GM19238 (cell line): Measurements from ENCODE around the gene SKOR2.

Experiments used
- DNase-seq: peaks from one replicate; pipeline ENCODE4 v3.0.0; 2011; ENCODE audit warnings: low spot score; ENCODE audit not compliant: insufficient read length

The SKOR2 gene

DNA sequence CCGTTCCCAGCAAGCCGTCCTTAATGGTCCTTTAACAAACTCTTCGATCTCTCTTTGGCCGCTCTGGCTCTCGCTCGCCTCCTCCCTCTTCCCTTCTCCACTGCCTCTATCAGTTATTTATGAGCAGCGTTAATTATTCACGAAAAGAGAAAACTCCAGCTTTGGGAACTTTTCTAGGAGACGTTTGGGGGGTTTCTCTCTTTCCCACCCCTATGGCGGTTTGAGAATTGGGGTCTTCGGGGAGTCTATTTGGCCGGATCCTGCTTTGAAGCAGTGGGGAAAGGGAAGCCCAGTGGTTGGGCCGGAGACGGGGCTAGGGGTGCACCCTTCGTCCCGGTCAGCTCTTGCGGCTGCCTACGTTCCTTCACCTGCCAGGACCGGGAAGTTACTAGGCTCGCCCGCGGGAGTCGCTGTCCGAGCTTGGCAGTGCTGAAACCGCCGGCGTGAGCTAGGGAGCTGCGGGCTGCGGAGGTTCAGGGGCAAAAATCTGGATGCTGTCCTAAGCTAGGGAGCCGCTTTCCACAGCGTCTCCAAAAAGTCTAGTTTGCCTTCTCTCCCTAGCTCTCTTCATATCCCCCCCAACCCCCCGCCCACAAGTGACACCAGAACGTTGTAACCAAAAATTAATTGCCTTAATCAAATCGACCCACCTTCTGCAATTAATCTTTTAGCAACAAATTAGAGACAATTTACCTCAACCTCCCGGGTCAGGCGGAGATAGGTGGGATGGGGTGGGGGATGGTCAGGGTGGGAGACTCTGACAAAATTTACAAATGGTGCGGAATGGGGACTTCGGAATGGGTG, 8.9 kb upstream of the SKOR2 start:
- no peak for DNase-seq

DNA sequence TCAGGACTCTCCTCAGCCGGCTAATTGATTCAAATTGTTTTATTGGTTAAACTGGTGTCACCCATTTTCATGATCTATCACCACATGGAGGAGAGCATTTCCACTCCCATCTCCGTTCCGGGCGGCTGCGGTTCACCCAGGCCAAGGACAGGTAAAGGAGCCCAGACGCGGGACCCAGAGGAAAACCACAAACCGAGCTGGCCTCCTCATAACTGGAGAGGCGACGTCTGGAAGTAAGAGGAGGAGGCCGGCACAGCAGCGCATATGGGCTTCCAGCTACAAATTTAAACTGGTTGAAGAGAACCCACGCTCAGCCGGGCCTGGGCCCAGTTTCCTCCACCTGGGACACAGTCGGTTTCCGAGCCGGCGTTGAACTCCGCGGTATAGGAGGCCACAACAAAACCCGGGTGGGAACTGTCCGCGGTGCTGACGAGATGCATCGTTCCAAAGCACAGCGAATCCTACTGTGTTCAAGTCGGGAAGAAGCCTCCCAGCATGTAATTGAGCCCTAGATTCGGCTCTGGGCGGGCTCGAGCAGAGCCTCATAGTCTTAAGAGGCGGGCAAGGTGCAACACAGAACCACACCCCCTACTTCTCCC, 3.0 kb upstream of the SKOR2 start:
- DNase-seq = no peak

DNA sequence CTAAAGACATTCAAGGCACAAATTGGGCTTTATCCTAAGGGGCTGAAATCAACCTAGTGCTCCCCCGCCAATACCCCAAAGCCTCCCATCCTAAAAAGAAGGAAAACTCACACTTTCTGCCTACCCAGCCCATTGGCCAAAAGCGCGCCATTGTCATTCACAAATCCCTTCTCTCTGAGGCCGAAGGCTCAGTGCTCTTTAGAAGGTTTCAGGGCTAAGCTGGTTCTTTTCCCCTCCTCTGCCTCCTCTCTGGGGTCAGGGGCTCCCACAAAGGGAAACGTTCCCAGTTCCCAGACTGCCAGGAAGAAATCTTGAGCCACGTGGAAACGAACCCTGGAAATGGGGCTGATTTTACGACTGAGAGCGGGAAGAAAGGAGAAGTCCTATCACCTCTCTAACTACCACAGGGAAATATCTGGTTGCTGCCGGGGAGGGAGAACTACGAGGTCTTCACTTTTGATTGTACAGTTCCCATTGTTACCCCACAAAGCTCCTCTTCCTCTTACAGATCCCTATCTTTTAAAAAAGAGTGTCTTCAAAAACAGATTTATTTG, 1.7 kb upstream of the SKOR2 start:
- DNase-seq = no peak

DNA sequence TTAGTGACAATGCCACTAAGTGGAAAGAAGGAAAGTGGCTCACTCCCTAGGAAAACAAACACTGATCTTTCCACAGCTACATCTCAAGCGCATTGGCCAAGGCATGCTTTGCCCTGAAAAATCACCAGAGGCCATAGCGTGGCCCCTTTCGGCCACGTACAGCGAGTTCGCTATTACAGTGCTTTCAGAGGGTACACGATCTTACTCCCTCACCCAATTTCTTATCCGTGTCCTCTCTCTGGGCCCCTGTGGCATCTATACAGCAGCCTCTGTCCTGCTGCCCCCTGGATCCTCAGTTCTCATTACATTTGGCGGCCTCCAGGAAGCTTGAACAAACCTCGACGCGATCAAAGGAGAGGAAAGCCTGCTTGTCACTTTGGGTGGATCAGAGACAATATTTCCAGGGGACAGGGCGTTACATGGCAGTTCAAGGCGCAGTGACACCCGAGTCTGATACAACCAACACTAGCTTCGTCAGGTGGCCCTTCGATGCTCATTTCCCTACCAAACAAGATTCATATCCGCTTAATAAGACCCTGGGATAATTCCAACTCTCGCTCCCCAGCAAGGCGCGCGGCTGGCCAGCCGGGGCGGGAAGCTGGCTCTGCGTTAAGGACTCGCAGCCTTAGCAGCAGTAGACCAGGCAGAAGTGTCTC, 941 bp downstream of the SKOR2 start:
- no peak for DNase-seq

DNA sequence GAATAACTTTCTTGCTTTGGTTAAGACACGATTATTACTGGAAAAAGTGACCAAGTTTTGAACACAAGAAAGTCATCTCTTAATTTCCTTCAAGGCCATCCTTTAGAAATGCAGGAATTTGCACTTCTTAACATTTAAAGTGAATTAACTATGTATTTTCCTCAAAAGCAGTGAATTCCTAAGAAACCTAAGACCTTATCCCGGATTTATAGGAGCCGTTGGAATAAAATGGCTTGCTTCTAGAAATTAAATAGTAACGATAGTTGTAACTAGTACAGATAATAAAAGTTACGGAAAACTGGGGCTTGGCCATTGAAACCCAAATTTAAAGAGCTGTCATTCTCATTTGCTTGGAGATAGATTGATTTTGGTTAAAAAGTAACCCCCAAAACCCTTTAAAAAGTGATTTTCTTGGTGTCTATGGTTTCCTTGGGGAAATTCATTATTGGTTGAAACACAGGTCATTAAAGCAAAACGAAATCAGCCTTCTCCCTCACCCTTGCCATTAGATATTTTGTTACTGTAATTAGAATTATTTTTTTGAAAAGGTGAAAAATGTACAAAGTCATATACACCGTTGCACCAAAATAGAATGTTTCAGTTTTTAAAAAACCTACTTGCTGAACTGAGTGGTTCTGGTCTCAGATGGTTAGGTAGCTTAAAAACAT, 2.0 kb downstream of the SKOR2 start:
- no peak for DNase-seq

DNA sequence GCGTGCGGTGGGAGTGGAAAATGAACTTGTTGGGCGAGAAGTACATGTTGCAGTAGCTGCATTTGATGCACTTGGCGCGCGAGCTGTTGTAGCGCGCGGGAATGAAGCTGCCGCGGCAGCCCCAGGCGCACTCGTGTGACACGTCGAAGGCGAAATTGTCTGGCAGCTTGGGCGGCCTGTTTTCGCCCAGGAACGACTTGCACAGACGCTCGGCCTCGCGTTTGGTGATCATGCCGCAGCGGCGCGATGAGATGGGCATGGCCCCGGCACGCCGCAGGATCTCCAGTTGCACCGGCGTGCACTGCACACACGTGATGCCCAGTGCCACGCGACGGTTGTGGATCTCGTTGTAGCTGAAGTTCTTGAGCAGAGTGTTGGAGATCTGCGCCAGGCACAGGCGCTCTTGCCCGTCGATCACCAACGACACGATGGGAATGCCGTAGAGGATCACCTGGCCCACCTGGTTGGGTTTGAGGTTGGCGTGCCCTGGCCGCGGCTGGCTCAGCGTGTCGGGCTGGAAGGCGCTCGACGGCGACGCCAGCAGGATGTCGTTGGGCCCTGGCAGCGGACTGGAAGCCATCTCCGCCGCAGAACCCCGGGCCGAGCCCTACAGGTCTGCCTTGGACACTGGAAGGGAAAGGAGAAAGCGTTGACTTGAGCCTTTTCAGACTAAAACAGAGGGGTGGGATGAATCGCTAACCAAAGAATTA, 2.7 kb downstream of the SKOR2 start:
- DNase-seq = no peak

DNA sequence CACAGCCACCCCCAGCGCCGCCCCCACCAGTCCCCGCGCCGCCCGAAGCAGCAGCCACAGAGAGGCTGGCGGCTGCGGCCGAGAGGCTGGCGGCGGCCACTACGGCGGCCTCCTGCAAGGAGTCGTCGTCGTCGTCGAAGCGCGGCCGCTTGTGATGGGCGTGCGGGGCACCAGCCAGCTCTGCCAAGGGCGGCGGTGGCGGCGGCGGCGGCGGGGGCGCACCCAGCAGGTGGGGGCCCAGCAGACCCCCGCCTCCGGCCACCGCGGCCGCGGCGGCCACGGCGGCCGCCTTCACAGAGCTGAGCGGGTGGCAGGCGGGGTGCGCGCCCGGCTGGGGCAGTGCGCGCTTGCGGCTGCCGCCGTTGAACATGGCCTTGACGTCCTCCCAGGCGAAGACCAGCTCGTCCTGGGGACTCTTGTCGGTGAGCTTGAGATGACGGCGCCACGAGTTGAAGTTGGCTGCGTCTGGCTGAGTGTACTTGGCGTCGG, 3.3 kb downstream of the SKOR2 start:
- no peak for DNase-seq

DNA sequence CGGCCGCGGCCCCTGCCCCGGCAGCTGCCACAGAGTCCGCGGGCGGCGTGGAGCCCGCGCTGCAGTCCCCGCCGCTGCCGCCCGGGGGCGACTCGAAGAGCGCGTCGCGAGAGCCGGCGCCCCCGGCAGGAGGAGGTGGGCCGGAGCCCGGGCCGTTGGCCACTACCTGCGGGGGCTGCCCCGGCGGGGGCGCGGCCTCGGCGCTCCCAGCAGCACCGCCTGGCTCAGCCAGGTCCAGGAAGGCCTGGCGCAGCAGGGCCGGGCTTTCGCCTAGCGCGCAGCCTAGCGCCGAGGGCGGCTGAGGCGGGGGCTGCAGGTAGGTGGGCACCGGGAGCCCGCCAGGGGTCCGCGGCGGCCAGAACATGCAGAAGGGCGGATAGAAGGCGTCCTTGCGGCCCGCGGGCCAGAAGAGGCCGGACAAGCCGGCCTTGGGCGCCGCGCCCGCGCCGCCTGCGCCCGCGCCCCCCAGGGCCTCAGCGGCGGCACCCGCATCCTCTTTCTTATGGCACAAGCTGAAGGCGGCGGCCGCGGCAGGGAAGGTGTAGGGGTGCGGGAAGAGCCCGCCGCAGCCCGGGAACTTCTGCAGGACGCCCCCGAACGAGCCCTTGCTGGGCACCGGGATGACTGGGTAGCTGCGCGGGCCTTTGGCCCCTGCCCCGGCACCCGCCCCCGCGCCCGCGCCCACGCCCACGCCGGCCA, 3.9 kb downstream of the SKOR2 start:
- no peak for DNase-seq

DNA sequence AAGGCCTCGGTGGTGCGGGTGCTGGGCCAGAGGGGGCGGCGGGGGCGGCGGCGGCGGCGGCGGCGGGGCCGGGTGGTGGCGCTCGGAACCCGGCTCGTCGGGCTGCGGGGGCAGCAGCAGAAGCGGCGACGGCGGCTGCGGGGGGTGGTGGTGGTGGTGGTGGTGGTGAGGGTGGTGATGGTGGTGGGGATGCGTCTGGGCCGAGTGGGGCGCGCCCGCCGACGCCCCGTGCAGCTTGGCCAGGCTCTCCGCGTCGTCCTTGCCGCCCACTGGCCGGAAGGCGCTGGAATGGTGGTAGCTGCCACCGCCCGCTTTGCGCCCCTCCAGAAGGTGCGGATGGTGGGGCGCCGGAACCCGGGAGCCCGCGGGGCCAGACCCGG, 4.4 kb downstream of the SKOR2 start:
- no peak for DNase-seq

DNA sequence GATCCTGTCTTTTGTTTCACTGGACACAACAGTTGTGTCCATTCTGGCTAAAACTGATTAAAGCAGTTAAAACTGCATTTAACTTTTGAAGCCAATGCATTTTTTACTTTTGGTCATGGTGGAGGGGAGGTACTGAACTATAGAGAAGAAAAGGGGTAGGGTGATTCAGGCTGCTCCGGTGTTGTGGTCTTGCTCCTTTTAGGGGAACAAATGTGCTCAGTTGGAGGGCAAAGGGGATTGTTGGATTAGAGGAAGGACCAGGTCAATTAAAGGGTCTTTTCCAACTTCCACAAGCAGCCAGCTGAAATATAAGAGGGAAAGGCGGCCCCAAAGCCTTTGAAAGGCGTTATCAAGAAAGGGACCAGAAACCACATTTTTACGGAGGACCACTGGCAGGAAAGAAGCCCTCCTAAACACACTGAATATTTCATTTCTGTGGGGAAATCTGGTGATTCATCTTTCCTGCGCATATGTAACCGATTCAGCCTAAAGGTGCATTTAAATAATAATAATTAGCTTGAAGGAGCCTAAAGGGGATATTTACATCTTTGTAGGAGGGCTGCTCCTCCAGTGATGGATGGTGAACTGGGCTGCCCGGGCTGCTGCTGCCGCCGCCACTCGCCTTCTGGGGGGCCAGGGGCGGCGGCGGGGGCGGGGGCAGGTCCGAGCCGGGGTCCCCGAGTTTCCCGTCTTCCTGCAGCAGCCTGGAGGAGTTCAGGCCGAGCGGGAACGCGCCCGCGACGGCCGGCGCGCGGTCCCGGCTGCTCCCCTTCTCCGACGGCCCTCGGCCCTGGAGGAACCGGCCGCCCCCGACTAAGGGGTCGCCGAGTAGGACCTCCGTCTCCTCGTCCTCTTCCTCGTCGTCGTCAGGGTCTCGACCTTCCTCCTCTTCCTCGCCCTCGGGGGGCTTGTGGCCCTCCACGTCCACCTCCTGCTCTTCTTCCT, 5.2 kb downstream of the SKOR2 start:
- DNase-seq = no peak

DNA sequence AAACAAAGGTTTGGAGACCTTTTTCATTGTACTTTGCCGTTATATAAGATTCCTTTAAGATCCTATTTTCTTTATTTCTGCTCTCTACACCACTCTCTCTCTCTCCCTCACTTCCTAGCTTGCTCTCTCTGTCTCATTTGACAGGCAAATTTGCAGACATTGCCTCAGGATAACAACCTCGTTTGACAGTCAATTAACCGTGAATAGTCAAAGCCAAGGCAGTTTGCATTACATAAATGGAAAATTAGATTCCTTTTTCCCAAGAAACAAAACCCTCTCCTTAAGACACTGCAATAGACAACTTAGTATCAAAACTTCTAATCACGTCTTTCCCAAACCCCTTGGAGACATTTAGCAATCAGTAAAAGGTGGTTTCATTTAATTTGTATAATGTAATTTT, 7.4 kb downstream of the SKOR2 start:
- no peak for DNase-seq

DNA sequence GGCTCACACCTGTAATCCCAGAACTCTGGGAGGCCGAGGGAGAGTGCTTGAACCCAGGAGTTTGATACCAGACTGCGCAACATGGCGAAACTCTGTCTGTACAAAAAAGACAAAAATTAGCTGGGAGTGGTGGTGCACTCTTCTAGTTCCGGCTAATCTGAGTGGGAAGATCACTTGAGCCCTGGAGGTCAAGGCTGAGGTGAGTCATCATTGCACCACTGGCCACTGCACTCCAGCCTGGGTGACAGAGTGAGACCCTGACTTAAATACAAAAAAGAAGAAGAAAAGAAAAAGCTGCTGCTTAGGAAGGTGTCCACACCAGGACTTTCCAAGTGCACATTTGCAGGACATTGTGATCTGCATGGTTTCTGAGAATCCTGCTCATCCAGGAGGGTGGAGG, 16.4 kb downstream of the SKOR2 start:
- no peak for DNase-seq

DNA sequence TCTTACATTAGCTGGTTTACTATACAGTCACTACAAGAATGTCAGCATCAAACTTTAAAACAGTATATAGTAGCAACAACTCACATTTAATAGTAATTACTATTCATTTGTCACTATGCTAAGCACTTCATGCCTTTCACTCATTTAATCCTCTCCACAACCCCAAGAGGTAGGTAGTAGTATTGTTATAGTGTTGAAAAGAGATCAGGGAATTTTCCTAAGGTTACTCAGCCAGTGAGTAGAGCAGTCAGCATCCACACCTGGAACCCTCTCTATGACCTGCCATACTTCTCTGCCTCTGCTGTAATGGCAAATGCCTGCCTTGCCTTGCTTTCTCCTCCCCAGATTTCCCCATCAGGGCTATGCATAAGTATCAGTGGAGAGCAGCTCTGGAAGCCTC, 24.8 kb downstream of the SKOR2 start:
- no peak for DNase-seq

DNA sequence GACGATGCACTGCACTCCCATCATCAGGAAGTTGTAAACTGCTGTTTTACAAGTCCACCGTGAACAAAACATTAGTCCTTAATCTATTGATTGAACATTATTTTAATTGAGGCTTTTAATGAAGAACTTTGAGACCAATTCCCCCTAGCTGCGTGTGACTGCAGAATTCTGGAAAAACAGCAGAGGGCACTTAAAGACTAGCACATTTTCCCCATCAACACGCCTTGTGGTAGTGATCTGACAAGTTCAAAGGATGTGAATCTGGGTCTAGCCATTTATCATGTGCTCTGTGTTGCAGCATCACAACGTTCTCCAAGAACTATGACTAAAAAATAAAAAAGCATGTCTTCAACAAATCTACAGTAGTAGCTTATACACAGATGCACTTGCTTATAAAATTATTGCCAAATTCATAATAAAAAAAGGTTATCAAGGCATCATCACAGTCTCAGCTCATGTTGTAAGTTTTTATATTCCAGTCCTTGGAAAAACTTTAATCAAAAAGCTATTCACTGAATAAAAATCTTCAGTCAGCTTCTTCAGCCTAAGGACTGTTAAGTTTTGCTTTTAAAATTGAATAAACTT, 35.8 kb downstream of the SKOR2 start:
- DNase-seq = no peak

DNA sequence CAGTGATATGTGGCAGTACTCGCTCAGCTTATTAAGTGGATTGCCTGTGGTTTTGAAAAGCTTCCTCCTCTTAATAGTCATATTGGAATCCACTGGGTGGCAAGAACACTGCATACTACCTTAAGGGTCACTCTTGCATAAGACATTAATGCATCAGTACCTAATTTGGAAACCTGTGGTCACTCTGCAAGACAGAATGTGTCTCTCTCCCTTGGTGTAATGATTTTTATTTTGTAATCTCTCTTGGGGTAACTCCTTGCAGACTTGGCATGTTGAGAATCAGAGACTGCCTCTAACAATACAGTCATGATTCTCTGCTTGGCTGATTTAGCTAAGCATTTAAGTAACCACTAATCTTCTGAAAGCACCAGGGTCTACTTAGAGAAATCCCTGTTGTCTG, 42.3 kb downstream of the SKOR2 start:
- no peak for DNase-seq

DNA sequence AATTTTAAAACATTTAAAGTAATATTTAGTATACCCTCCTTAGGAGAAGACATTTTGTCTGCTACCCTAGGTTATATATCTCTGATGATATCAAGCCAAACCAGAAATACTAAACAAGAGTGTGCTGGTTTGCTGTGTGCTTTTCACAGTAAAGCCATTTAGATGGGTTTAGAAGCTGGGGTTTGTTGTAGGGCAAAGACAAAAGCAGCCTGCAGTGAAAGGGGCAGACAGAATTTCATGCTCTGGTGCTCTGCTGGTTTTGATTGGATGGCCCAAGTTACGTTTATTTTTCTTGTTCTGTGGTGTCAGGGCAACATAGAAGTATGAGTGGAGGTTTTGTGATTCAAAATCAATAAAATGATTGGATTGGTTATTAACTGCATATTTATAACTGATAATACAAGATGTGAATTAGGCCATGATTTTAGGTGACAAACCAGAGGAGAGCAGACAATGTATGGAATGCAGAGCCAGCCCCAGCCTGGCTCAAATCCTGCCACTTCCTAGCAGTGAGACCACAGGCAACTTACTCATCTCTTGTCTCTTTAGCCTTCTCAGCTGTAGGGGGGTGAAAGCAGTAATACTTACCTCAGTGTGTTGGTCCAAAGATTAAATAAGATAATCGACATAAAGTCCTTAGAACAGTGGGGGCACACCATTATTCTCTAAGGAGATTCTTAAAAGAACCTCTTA, 44.4 kb downstream of the SKOR2 start:
- no peak for DNase-seq

DNA sequence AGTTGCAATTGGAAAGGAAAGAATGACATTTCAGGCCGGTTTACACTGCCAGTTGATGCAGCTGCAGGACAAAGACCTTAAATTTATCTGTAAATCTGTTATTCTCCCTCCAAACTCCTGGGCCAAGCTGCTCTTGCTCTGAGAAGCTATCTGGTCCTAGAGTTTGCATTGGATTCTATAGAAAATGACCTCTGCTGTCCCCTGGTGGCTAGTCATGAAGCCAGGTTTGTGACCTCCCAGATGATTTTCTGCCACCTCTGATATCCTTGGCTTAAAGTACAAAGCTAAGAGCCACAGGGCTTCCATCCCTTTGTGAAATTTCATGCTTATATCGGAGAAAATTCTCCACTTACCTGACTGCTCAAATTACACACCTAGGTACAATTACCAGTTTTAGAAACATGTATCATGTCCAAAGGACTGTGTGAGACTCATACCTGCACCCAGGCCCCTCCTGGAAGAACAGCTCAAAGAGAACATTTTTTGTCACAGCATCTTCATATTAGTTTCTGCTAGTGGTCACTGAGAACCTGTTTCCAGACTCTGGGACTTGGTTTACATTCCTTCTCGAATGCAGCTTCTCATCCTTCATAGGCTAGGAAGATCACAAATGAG, 46.4 kb downstream of the SKOR2 start:
- peak; percentile 3 for DNase-seq
